GM12878 (cell line): Measurements from ENCODE around the gene PLAC8. TPM values are rescaled to one million over a fixed set of nuclear protein-coding genes. Genes with fewer than 3 reads are reported as not detected.
A peak's percentile ranks its signal among the peaks of the same experiment; 100 is the strongest.

Source experiments
- ATAC-seq: fragments of 200-7000 bp; cut with Tn5 transposase; 3 replicates; pipeline ENCODE4 v1.9.1; 2020; ENCODE audit warnings: mild to moderate bottlenecking, moderate library complexity
- BruUV-seq: library from RNA; stranded (reverse); fragments of 400-500 nt; replicated peaks from 2 replicates; lab custom pipeline; 2021; lab: Mats Ljungman, UMichigan
- CTCF ChIA-PET: fragments of 300-600 bp; sonication (Branson Sonifier 250); formaldehyde crosslinking; extraction: SDS; loops from one replicate; lab custom pipeline; 2021; ENCODE audit warnings: inconsistent platforms; lab: Yijun Ruan, JAX
- POLR2A ChIA-PET: fragments of 350-600 bp; formaldehyde crosslinking; extraction: SDS; loops from one replicate; lab custom pipeline; 2021; ENCODE audit warnings: inconsistent platforms; lab: Charles Lee
- RAD21 ChIA-PET: fragments of 300-600 bp; sonication (Branson Sonifier 250); formaldehyde crosslinking; loops from one replicate; lab custom pipeline; 2023; ENCODE audit warnings: antibody characterized with exemption; ENCODE audit not compliant: unreplicated experiment; lab: Charles Lee
- SMC1A ChIA-PET: fragments of 300-600 bp; sonication (Branson Sonifier 250); formaldehyde crosslinking; loops from one replicate; lab custom pipeline; 2023; ENCODE audit not compliant: unreplicated experiment, uncharacterized antibody; lab: Charles Lee
- DNase-seq: peaks from one replicate; pipeline ENCODE4 v3.0.0-alpha.2; 2011; ENCODE audit warnings: low read depth, low spot score
- FAIRE-seq: peaks from 3 replicates; lab custom pipeline; 2011; peaks lifted over from hg19 to GRCh38; lab: Jason Lieb, UNC
- H2AFZ ChIP-seq: 2 replicates; pipeline ENCODE4 v1.6.0; 2011; ENCODE audit warnings: low read depth, low read length, control low read depth; ENCODE audit not compliant: control insufficient read depth
- H3K27ac ChIP-seq: 2 replicates; pipeline ENCODE4 v1.5.1; 2011; ENCODE audit warnings: control low read depth; ENCODE audit not compliant: control insufficient read depth, insufficient read depth
- H3K27me3 ChIP-seq, 2 experiments: replicated peaks in 1 of 2; 2 replicates each; pipeline versions ENCODE4 v1.6.0 to v1.6.1; 2011; ENCODE audit warnings: low read length in 1 of 2; ENCODE audit not compliant: control insufficient read depth in 2 of 2, insufficient read depth in 2 of 2
- H3K36me3 ChIP-seq, 2 experiments: 2 replicates each; pipeline ENCODE4 v1.5.1; 2011; ENCODE audit warnings: low read length in 1 of 2; ENCODE audit not compliant: control insufficient read depth in 2 of 2, insufficient read depth in 2 of 2
- H3K4me1 ChIP-seq: 2 replicates; pipeline ENCODE4 v1.6.1; 2011; ENCODE audit warnings: mild to moderate bottlenecking, low read length, moderate library complexity, mixed read lengths; ENCODE audit not compliant: control insufficient read depth, insufficient read depth
- H3K4me2 ChIP-seq: 2 replicates; pipeline ENCODE4 v1.6.0; 2011; ENCODE audit warnings: control low read depth; ENCODE audit not compliant: control insufficient read depth, insufficient read depth
- H3K4me3 ChIP-seq: fragments of 200-600 bp; sonication (generic); 2 replicates; pipeline ENCODE4 v1.5.1; 2016
- H3K79me2 ChIP-seq: 2 replicates; pipeline ENCODE4 v1.6.0; 2011; ENCODE audit warnings: low read length; ENCODE audit not compliant: control insufficient read depth, insufficient read depth
- H3K9ac ChIP-seq: 2 replicates; pipeline ENCODE4 v1.8.0; 2011; ENCODE audit warnings: low read length, control low read depth, mixed read lengths; ENCODE audit not compliant: control insufficient read depth, insufficient read depth
- H3K9me3 ChIP-seq: replicated peaks from 3 replicates; pipeline ENCODE4 v1.5.1; 2011; ENCODE audit warnings: mild to moderate bottlenecking, low read length; ENCODE audit not compliant: control insufficient read depth, insufficient read depth
- H4K20me1 ChIP-seq: 2 replicates; pipeline ENCODE4 v1.6.0; 2011; ENCODE audit not compliant: control insufficient read depth, insufficient read depth
- BACH1 ChIP-seq: fragments of 450-650 bp; IDR thresholded peaks from 2 replicates; pipeline ENCODE4 v1.6.1; 2017; ENCODE audit warnings: mild to moderate bottlenecking, borderline replicate concordance
- BHLHE40 ChIP-seq, 2 experiments: fragments of 450-650 bp in 1 of 2; IDR thresholded peaks; 2 replicates each; pipeline ENCODE4 v1.6.1; 2011 to 2017; ENCODE audit warnings: low read depth in 2 of 2, borderline replicate concordance in 1 of 2, improper control_type of control experiment in 1 of 2, low read length in 1 of 2, mild to moderate bottlenecking in 1 of 2
- BMI1 ChIP-seq: fragments of 450-650 bp; IDR thresholded peaks from 2 replicates; pipeline ENCODE4 v1.6.1; 2016; ENCODE audit warnings: mild to moderate bottlenecking, moderate library complexity, borderline replicate concordance
- DPF2 ChIP-seq: fragments of 450-650 bp; IDR thresholded peaks from 2 replicates; pipeline ENCODE4 v1.6.1; 2017; ENCODE audit warnings: mild to moderate bottlenecking
- HDAC2 ChIP-seq: fragments of 200-600 bp; sonication (generic); IDR thresholded peaks from 2 replicates; pipeline ENCODE4 v1.6.1; 2017
- HDAC6 ChIP-seq: fragments of 200-600 bp; sonication (generic); IDR thresholded peaks from one replicate; pipeline ENCODE4 v1.8.0; 2017; ENCODE audit warnings: antibody characterized with exemption; ENCODE audit not compliant: unreplicated experiment
- LARP7 ChIP-seq: fragments of 450-650 bp; IDR thresholded peaks from 2 replicates; pipeline ENCODE4 v1.6.1; 2017; ENCODE audit warnings: mild to moderate bottlenecking
- PAX5 ChIP-seq: IDR thresholded peaks from 2 replicates; pipeline ENCODE4 v1.6.1; 2011; ENCODE audit warnings: low read depth, low read length, borderline replicate concordance
- POLR2A ChIP-seq: IDR thresholded peaks from 2 replicates; pipeline ENCODE4 v1.6.1; 2011; ENCODE audit warnings: low read depth, mild to moderate bottlenecking, low read length
- RFX5 ChIP-seq: IDR thresholded peaks from 2 replicates; pipeline ENCODE4 v1.6.1; 2011; ENCODE audit warnings: low read depth, low read length, improper control_type of control experiment
- SPI1 ChIP-seq: IDR thresholded peaks from 2 replicates; pipeline ENCODE4 v1.6.1; 2011; ENCODE audit warnings: low read depth, mild to moderate bottlenecking, low read length, moderate library complexity, borderline replicate concordance; ENCODE audit not compliant: insufficient read depth
- TBL1XR1 ChIP-seq: IDR thresholded peaks from 2 replicates; pipeline ENCODE4 v1.6.1; 2012; ENCODE audit warnings: low read depth, low read length, improper control_type of control experiment
- YY1 ChIP-seq: IDR thresholded peaks from 2 replicates; pipeline ENCODE4 v1.6.1; 2011; ENCODE audit warnings: low read depth, mild to moderate bottlenecking, low read length
- ZNF217 ChIP-seq: fragments of 450-650 bp; IDR thresholded peaks from 2 replicates; pipeline ENCODE4 v1.6.1; 2017; ENCODE audit warnings: antibody characterized with exemption, mild to moderate bottlenecking
- WGBS: methylation state at CpG from one replicate; pipeline ENCODE4 v1.1.6; 2016; ENCODE audit warnings: low lambda C conversion rate; ENCODE audit not compliant: insufficient replicate concordance, insufficient coverage; ENCODE audit errors: missing lambda C conversion rate; 5-methylcytosine and 5-hydroxymethylcytosine counted together
- in situ Hi-C: fragments of 300-500 bp; cut with MboI; formaldehyde crosslinking; loops from 9 replicates; pipeline ENCODE4 v1.14.3; 2018; ENCODE audit warnings: mixed read lengths
- intact Hi-C: fragments of 100-400 bp; cut with micrococcal nuclease; formaldehyde crosslinking; loops from one replicate; pipeline ENCODE4 v1.14.2; 2022; ENCODE audit not compliant: unreplicated experiment
- polyA plus RNA-seq, 11 experiments: library from polyadenylated mRNA; depleted of rRNA in 4 of 11; unstranded in 6 of 11; stranded (reverse) in 5 of 11; fragments of >200 nt; fragmentation: Nextera tagmentation in 4 of 11; fragmentation: Illumina TruSeq in 1 of 11; extraction: Ambion mirVana in 4 of 11; extraction: Trizol in 1 of 11; gene quantifications; 1 replicate in 1 of 11; 2 replicates in 10 of 11; pipeline versions ENCODE4 v1.2.1 to v1.2.3, GENCODE V29; 2011 to 2016; ENCODE audit warnings: inconsistent platforms in 2 of 11, missing spikeins in 2 of 11, low read depth in 1 of 11
- total RNA-seq, 4 experiments: library from RNA; depleted of rRNA in 3 of 4; stranded (reverse); fragments of >200 nt in 3 of 4; fragmentation: Illumina TruSeq in 1 of 4; extraction: Trizol in 1 of 4; gene quantifications; 2 replicates each; pipeline versions ENCODE4 v1.2.1 to v1.2.3, GENCODE V29; 2013 to 2021
- TF ChIP-seq, protein P1 (sequence below): fragments of 450-650 bp; conservative IDR thresholded peaks from 2 replicates; pipeline ENCODE4 v1.6.1; 2017; ENCODE audit warnings: mild to moderate bottlenecking, moderate library complexity
- TF ChIP-seq, protein P2 (sequence below): fragments of 450-650 bp; formaldehyde crosslinking; IDR thresholded peaks from 2 replicates; pipeline ENCODE4 v1.4.0; 2020; ENCODE audit warnings: mild to moderate bottlenecking, moderate library complexity

PLAC8 gene
- total and polyA plus RNA-seq, 10 of the 15 experiments (the other 5 are each of a cell fraction or from before 2014, with no cell fraction given) = 214 to 841 (median 348) TPM

- intact Hi-C loops (loop anchor here (1.0 to 5.0 kb wide), 6 partner anchors 35 to 217 kb away; partner anchors contain the start of gene SEC31A), in situ Hi-C loops (loop anchor here (5.0 kb wide), 1 partner anchor 108 kb away; no protein-coding TSS in a partner anchor)
- Histone ChIP-seq H3K79me2 (peaks cover 90% of the 10 kb centered on the region), H3K4me2 (peak overlapping the region; percentile 51), H3K27ac (peak overlapping the region; percentile 71), H3K9ac (peak overlapping the region; percentile 86), H3K4me3 (peak overlapping the region; percentile 78), H4K20me1 (no peaks in the 10 kb centered on the region), H2AFZ (peak overlapping the region; percentile 59), H3K9me3 (no peaks in the 10 kb centered on the region; the same call in 2 of the 3 replicates), H3K4me1 (peaks cover 7% of the 10 kb centered on the region), H3K36me3 (peaks cover 2 to 6% of the 10 kb centered on the region in 2 experiments), H3K27me3 (no peaks in the 10 kb centered on the region)
- TF ChIP-seq BMI1 = 0 out of 2 replicates have a peak, but pooled peaks have one; percentile 6
- peak; percentile 32; the same call in 1 of the 2 replicates for TF ChIP-seq YY1
- 0 out of 2 replicates have a peak, but pooled peaks have one; percentile 60 for TF ChIP-seq ZNF217
- TF ChIP-seq HDAC2 = no peak
- peak; percentile 43; the same call in 1 of the 2 replicates for TF ChIP-seq POLR2A
- 0 out of 2 replicates have a peak, but pooled peaks have one; percentile 15 for TF ChIP-seq SPI1
- TF ChIP-seq PAX5 = 0 out of 2 replicates have a peak, but pooled peaks have one; percentile 62
- TF ChIP-seq LARP7 = peak; percentile 43
- TF ChIP-seq, protein P1, sequence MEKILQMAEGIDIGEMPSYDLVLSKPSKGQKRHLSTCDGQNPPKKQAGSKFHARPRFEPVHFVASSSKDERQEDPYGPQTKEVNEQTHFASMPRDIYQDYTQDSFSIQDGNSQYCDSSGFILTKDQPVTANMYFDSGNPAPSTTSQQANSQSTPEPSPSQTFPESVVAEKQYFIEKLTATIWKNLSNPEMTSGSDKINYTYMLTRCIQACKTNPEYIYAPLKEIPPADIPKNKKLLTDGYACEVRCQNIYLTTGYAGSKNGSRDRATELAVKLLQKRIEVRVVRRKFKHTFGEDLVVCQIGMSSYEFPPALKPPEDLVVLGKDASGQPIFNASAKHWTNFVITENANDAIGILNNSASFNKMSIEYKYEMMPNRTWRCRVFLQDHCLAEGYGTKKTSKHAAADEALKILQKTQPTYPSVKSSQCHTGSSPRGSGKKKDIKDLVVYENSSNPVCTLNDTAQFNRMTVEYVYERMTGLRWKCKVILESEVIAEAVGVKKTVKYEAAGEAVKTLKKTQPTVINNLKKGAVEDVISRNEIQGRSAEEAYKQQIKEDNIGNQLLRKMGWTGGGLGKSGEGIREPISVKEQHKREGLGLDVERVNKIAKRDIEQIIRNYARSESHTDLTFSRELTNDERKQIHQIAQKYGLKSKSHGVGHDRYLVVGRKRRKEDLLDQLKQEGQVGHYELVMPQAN = peak; percentile 55
- TF ChIP-seq, protein P2, sequence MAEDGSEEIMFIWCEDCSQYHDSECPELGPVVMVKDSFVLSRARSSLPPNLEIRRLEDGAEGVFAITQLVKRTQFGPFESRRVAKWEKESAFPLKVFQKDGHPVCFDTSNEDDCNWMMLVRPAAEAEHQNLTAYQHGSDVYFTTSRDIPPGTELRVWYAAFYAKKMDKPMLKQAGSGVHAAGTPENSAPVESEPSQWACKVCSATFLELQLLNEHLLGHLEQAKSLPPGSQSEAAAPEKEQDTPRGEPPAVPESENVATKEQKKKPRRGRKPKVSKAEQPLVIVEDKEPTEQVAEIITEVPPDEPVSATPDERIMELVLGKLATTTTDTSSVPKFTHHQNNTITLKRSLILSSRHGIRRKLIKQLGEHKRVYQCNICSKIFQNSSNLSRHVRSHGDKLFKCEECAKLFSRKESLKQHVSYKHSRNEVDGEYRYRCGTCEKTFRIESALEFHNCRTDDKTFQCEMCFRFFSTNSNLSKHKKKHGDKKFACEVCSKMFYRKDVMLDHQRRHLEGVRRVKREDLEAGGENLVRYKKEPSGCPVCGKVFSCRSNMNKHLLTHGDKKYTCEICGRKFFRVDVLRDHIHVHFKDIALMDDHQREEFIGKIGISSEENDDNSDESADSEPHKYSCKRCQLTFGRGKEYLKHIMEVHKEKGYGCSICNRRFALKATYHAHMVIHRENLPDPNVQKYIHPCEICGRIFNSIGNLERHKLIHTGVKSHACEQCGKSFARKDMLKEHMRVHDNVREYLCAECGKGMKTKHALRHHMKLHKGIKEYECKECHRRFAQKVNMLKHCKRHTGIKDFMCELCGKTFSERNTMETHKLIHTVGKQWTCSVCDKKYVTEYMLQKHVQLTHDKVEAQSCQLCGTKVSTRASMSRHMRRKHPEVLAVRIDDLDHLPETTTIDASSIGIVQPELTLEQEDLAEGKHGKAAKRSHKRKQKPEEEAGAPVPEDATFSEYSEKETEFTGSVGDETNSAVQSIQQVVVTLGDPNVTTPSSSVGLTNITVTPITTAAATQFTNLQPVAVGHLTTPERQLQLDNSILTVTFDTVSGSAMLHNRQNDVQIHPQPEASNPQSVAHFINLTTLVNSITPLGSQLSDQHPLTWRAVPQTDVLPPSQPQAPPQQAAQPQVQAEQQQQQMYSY (CRISPR knock-in tag) = peak; percentile 76
- TF ChIP-seq TBL1XR1 = no peak
- no peak for TF ChIP-seq RFX5
- peak; percentile 41; the same call in 1 of the 2 replicates for TF ChIP-seq DPF2
- no peak for TF ChIP-seq HDAC6
- TF ChIP-seq BACH1 = peak; percentile 61
- TF ChIP-seq BHLHE40 (IDR thresholded peaks at IDR 0.05; ENCODE audit: borderline replicate concordance in 1 of 2, low read depth in 2 of 2, low read length in 1 of 2) = peak in 1 of 2 experiments; percentile 21; a peak in 1 of 4 replicates
- no peak for FAIRE-seq
- no peak for DNase-seq
- ChIA-PET POLR2A (interaction anchor here (0.6 to 8.0 kb wide), 12 partner anchors 12 to 170 kb away, joined by 3 to 77 read pairs (median 5); no protein-coding TSS in a partner anchor), SMC1A (interaction anchor here (0.6 to 9.7 kb wide), 24 partner anchors 9 to 174 kb away, joined by 3 to 183 read pairs (median 6); partner anchors contain the start of genes COPS4 and COQ2), RAD21 (interaction anchor here (0.7 to 7.0 kb wide), 25 partner anchors 9 to 175 kb away, joined by 3 to 127 read pairs (median 6); partner anchors contain the start of genes COPS4 and COQ2), CTCF (interaction anchor here (0.6 to 6.4 kb wide), 28 partner anchors 8 to 174 kb away, joined by 3 to 43 read pairs (median 6); no protein-coding TSS in a partner anchor)
- under 1% methylated on average over 56 of the region's 64 CpGs for WGBS
- peak; percentile 45 for ATAC-seq
- BruUV-seq = no TSS peak
Measured at GRCh38 chr4:83109480-83110222, 4.9 kb downstream of the PLAC8 start.
